HG03469 (cell line): ENCODE measurements around the gene GPR148.

Source experiments
- ATAC-seq: cut with Tn5 transposase; IDR thresholded peaks from one replicate; pipeline ENCODE4 v1.9.1; 2021; ENCODE audit warnings: mild to moderate bottlenecking, moderate library complexity, moderate number of reproducible peaks; ENCODE audit not compliant: unreplicated experiment

The GPR148 gene

DNA sequence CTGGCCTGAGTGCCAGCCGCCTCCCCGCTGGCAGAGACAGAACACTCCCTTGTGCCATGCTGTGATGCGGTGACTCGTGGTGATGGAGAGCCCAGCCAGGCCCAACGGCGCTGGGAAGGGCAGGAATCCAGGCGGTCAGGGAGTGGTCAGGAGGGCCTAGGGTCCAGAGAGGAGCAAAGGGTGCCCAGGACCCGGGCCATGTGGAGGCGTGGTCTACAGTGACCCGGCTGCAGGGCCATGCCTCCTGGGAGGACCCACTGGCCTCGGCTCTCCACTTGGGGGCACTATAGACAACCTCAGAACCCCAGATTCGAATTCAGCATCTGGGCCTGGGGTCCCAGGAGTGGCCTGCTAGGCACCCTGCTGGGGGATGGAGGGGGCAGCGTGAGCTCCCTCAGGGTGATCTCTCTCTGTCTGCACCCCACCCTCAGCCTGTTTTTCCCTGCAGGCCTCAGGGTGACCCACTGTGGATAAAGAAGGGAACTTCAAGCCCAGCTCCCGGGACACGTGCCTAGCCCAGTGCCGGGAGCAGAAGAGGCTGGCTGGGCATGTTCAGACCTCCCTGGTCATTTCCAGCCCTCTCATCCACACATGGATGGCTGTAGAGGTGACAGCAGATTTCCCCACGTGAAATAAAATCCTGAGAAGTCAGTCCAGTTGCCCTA lies 39.5 kb downstream of the GPR148 start:
- no peak for ATAC-seq

DNA sequence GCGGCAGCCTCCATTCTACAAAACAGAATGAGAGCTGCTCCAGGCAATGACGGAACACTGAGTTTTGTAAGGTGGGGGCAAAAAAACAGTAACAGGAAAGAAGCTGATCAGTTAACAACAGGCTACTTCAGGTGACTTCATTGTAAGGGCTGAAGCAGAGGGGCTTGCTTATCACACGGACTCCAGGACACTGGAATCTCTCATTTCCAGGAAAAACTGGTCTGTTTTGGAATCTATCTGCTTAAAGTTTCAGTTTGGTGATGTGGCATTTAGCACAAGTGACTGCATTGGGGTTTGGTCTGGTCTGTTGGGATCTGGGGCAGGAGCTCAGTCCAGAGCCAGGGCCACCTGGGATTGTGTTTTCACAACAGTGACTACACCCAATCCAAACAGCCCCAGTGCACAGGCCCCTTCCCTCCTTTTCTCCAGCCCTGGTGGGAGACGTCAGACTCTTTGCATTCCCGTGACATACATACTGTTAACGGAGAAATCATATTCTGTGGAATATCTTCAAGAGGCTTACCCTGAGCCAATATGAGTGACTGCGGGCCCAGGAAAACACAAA lies 40.6 kb downstream of the GPR148 start:
- no peak for ATAC-seq

DNA sequence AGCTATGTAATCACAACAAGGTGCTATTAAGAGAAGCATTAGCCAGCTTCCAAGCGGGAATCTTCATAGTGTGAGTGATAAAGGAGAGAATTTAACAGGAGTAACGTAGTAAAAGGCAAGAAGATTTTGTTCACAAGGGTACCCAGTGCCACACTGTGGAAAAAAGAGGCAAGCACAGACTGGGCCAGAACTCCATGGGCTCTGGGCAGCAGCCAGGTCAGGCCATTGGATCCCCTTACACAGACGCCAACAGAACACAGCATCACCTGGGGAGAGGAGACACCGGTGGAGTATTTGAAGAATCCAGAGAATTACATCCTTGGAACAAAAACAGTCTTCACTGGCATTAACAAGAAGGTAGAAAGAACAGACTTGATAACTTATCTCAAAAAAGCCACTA lies 47.7 kb downstream of the GPR148 start:
- ATAC-seq, result no peak

DNA sequence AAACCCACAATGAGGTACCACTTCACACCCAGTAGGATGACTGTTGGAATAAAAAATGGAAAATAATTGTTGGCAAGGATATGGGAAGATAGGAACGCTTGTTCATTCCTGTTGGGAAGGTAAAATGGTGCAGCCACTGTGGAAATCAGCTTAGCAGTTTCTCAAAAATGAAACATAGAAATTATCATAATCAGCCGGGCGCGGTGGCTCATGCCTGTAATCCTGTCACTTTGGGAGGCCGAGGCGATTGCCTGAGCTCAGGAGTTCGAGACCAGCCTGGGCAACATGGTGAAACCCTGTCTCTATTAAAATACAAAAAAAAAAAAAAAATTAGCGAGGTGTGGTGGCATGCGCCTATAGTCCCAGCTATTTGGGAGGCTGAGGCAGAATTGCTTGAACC lies 49.9 kb downstream of the GPR148 start:
- ATAC-seq, result no peak
